GM12878 (cell line): ENCODE data around the gene QSOX2. TPM values are rescaled to one million over a fixed set of nuclear protein-coding genes. Genes with fewer than 3 reads are reported as not detected.

Source experiments
- ATAC-seq: fragments of 200-7000 bp; cut with Tn5 transposase; 3 replicates; pipeline ENCODE4 v1.9.1; 2020; ENCODE audit warnings: mild to moderate bottlenecking, moderate library complexity
- BruUV-seq: library from RNA; stranded (reverse); fragments of 400-500 nt; replicated peaks from 2 replicates; lab custom pipeline; 2021; lab: Mats Ljungman, UMichigan
- CTCF ChIA-PET: fragments of 300-600 bp; sonication (Branson Sonifier 250); formaldehyde crosslinking; extraction: SDS; loops from one replicate; lab custom pipeline; 2021; ENCODE audit warnings: inconsistent platforms; lab: Yijun Ruan, JAX
- POLR2A ChIA-PET: fragments of 350-600 bp; formaldehyde crosslinking; extraction: SDS; loops from one replicate; lab custom pipeline; 2021; ENCODE audit warnings: inconsistent platforms; lab: Charles Lee
- RAD21 ChIA-PET: fragments of 300-600 bp; sonication (Branson Sonifier 250); formaldehyde crosslinking; loops from one replicate; lab custom pipeline; 2023; ENCODE audit warnings: antibody characterized with exemption; ENCODE audit not compliant: unreplicated experiment; lab: Charles Lee
- SMC1A ChIA-PET: fragments of 300-600 bp; sonication (Branson Sonifier 250); formaldehyde crosslinking; loops from one replicate; lab custom pipeline; 2023; ENCODE audit not compliant: unreplicated experiment, uncharacterized antibody; lab: Charles Lee
- DNase-seq: peaks from one replicate; pipeline ENCODE4 v3.0.0-alpha.2; 2011; ENCODE audit warnings: low read depth, low spot score
- FAIRE-seq: peaks from 3 replicates; lab custom pipeline; 2011; peaks lifted over from hg19 to GRCh38; lab: Jason Lieb, UNC
- H2AFZ ChIP-seq: 2 replicates; pipeline ENCODE4 v1.6.0; 2011; ENCODE audit warnings: low read depth, low read length, control low read depth; ENCODE audit not compliant: control insufficient read depth
- H3K27ac ChIP-seq: 2 replicates; pipeline ENCODE4 v1.5.1; 2011; ENCODE audit warnings: control low read depth; ENCODE audit not compliant: control insufficient read depth, insufficient read depth
- H3K27me3 ChIP-seq, 2 experiments: replicated peaks in 1 of 2; 2 replicates each; pipeline versions ENCODE4 v1.6.0 to v1.6.1; 2011; ENCODE audit warnings: low read length in 1 of 2; ENCODE audit not compliant: control insufficient read depth in 2 of 2, insufficient read depth in 2 of 2
- H3K36me3 ChIP-seq, 2 experiments: 2 replicates each; pipeline ENCODE4 v1.5.1; 2011; ENCODE audit warnings: low read length in 1 of 2; ENCODE audit not compliant: control insufficient read depth in 2 of 2, insufficient read depth in 2 of 2
- H3K4me1 ChIP-seq: 2 replicates; pipeline ENCODE4 v1.6.1; 2011; ENCODE audit warnings: mild to moderate bottlenecking, low read length, moderate library complexity, mixed read lengths; ENCODE audit not compliant: control insufficient read depth, insufficient read depth
- H3K4me2 ChIP-seq: 2 replicates; pipeline ENCODE4 v1.6.0; 2011; ENCODE audit warnings: control low read depth; ENCODE audit not compliant: control insufficient read depth, insufficient read depth
- H3K4me3 ChIP-seq: fragments of 200-600 bp; sonication (generic); 2 replicates; pipeline ENCODE4 v1.5.1; 2016
- H3K79me2 ChIP-seq: 2 replicates; pipeline ENCODE4 v1.6.0; 2011; ENCODE audit warnings: low read length; ENCODE audit not compliant: control insufficient read depth, insufficient read depth
- H3K9ac ChIP-seq: 2 replicates; pipeline ENCODE4 v1.8.0; 2011; ENCODE audit warnings: low read length, control low read depth, mixed read lengths; ENCODE audit not compliant: control insufficient read depth, insufficient read depth
- H3K9me3 ChIP-seq: replicated peaks from 3 replicates; pipeline ENCODE4 v1.5.1; 2011; ENCODE audit warnings: mild to moderate bottlenecking, low read length; ENCODE audit not compliant: control insufficient read depth, insufficient read depth
- H4K20me1 ChIP-seq: 2 replicates; pipeline ENCODE4 v1.6.0; 2011; ENCODE audit not compliant: control insufficient read depth, insufficient read depth
- CHD2 ChIP-seq: IDR thresholded peaks from 2 replicates; pipeline ENCODE4 v1.6.1; 2011; ENCODE audit warnings: low read depth, low read length, improper control_type of control experiment, borderline replicate concordance
- CREM ChIP-seq: IDR thresholded peaks from 2 replicates; pipeline ENCODE4 v1.6.1; 2014; ENCODE audit warnings: antibody characterized with exemption, low read depth
- FOS ChIP-seq: IDR thresholded peaks from 3 replicates; pipeline ENCODE4 v1.6.1; 2011; ENCODE audit warnings: borderline replicate concordance; ENCODE audit not compliant: insufficient read length; ENCODE audit errors: extremely low read depth
- JUND ChIP-seq: IDR thresholded peaks from 2 replicates; pipeline ENCODE4 v1.6.1; 2012; ENCODE audit warnings: low read depth, mild to moderate bottlenecking, low read length, improper control_type of control experiment, moderate library complexity
- KAT2A ChIP-seq: conservative IDR thresholded peaks from 2 replicates; pipeline ENCODE4 v1.6.1; 2011; ENCODE audit warnings: low read depth, low read length; ENCODE audit not compliant: control insufficient read depth
- NR2F1 ChIP-seq: fragments of 450-650 bp; conservative IDR thresholded peaks from 2 replicates; pipeline ENCODE4 v1.6.1; 2017; ENCODE audit warnings: mild to moderate bottlenecking
- PAX5 ChIP-seq: IDR thresholded peaks from 2 replicates; pipeline ENCODE4 v1.6.1; 2011; ENCODE audit warnings: low read depth, low read length, borderline replicate concordance
- POU2F2 ChIP-seq: IDR thresholded peaks from 3 replicates; pipeline ENCODE4 v1.6.1; 2011; ENCODE audit warnings: low read depth, mild to moderate bottlenecking, low read length, borderline replicate concordance
- RFX5 ChIP-seq: IDR thresholded peaks from 2 replicates; pipeline ENCODE4 v1.6.1; 2011; ENCODE audit warnings: low read depth, low read length, improper control_type of control experiment
- TAF1 ChIP-seq: IDR thresholded peaks from 2 replicates; pipeline ENCODE4 v1.6.1; 2011; ENCODE audit warnings: mild to moderate bottlenecking, low read depth, low read length, borderline replicate concordance
- USF1 ChIP-seq: IDR thresholded peaks from 2 replicates; pipeline ENCODE4 v1.6.1; 2011; ENCODE audit warnings: borderline replicate concordance, low read depth, mild to moderate bottlenecking, moderate library complexity, mixed read lengths, low read length; ENCODE audit not compliant: insufficient read depth; ENCODE audit errors: extremely low read length
- ZNF207 ChIP-seq: fragments of 450-650 bp; IDR thresholded peaks from 2 replicates; pipeline ENCODE4 v1.6.1; 2014; ENCODE audit warnings: antibody characterized with exemption, mild to moderate bottlenecking, borderline replicate concordance
- WGBS: methylation state at CpG from one replicate; pipeline ENCODE4 v1.1.6; 2016; ENCODE audit warnings: low lambda C conversion rate; ENCODE audit not compliant: insufficient replicate concordance, insufficient coverage; ENCODE audit errors: missing lambda C conversion rate; 5-methylcytosine and 5-hydroxymethylcytosine counted together
- in situ Hi-C: fragments of 300-500 bp; cut with MboI; formaldehyde crosslinking; loops from 9 replicates; pipeline ENCODE4 v1.14.3; 2018; ENCODE audit warnings: mixed read lengths
- intact Hi-C: fragments of 100-400 bp; cut with micrococcal nuclease; formaldehyde crosslinking; loops from one replicate; pipeline ENCODE4 v1.14.2; 2022; ENCODE audit not compliant: unreplicated experiment
- polyA plus RNA-seq, 11 experiments: library from polyadenylated mRNA; depleted of rRNA in 4 of 11; unstranded in 6 of 11; stranded (reverse) in 5 of 11; fragments of >200 nt; fragmentation: Nextera tagmentation in 4 of 11; fragmentation: Illumina TruSeq in 1 of 11; extraction: Ambion mirVana in 4 of 11; extraction: Trizol in 1 of 11; gene quantifications; 1 replicate in 1 of 11; 2 replicates in 10 of 11; pipeline versions ENCODE4 v1.2.1 to v1.2.3, GENCODE V29; 2011 to 2016; ENCODE audit warnings: inconsistent platforms in 2 of 11, missing spikeins in 2 of 11, low read depth in 1 of 11
- total RNA-seq, 4 experiments: library from RNA; depleted of rRNA in 3 of 4; stranded (reverse); fragments of >200 nt in 3 of 4; fragmentation: Illumina TruSeq in 1 of 4; extraction: Trizol in 1 of 4; gene quantifications; 2 replicates each; pipeline versions ENCODE4 v1.2.1 to v1.2.3, GENCODE V29; 2013 to 2021
- TF ChIP-seq, protein P1 (sequence below): IDR thresholded peaks from 2 replicates; pipeline ENCODE4 v1.6.1; 2012; ENCODE audit warnings: mild to moderate bottlenecking, low read depth, low read length

QSOX2 gene
- total and polyA plus RNA-seq, 10 of the 15 experiments (the other 5 are each of a cell fraction or from before 2014, with no cell fraction given), result 0.34 to 16.1 (median 8.2) TPM

DNA sequence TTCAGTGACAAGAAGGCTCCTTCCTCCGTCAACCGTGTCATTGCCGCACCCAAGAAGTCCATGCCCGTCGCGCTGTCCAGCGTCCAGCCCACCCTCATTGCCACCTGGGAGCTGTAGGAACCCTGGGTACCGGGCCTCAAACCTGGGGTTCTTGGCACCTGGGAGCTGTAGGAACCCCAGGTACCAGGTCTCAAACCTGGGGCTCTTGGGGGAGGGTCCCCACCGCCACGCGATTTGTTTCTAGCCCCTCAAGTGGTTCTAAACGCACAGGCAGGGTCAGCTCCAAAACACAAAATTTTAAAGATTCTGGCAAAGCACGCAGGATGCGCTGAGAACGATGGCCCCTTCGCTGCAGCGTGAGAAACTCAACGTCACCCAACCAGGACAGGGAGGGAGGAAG is 58.4 kb downstream of the QSOX2 start:
- Histone ChIP-seq H3K4me1 (no peaks in the 10 kb centered on the region), H3K79me2 (no peaks in the 10 kb centered on the region), H3K9me3 (no peaks in the 10 kb centered on the region), H3K4me2 (no peak overlapping the region), H3K27me3 (no peaks in the 10 kb centered on the region; a peak in 3 of 4 replicates), H3K27ac (no peak overlapping the region), H3K4me3 (no peak overlapping the region), H3K36me3 (no peaks in the 10 kb centered on the region), H4K20me1 (no peaks in the 10 kb centered on the region), H2AFZ (no peak overlapping the region), H3K9ac (no peak overlapping the region)
- intact Hi-C loops (no loop called here), in situ Hi-C loops (no loop called here)
- ChIA-PET SMC1A (no interaction called here), RAD21 (no interaction called here), POLR2A (no interaction called here), CTCF (no interaction called here)
- DNase-seq (no peak), FAIRE-seq (no peak), ATAC-seq (no peak)
- no peak for TF ChIP-seq FOS
- no peak for TF ChIP-seq USF1
- no peak for TF ChIP-seq KAT2A
- WGBS, result 59% methylated on average over 18 of the region's 18 CpGs
- BruUV-seq, result no TSS peak

GRCh38 chr9:136186386-136186785 is 59.2 kb downstream of the QSOX2 start:
- Histone ChIP-seq H3K9ac (no peak overlapping the region), H3K4me2 (no peak overlapping the region), H3K36me3 (no peaks in the 10 kb centered on the region), H2AFZ (no peak overlapping the region), H3K4me3 (no peak overlapping the region), H3K27ac (no peak overlapping the region), H3K27me3 (no peaks in the 10 kb centered on the region; a peak in 3 of 4 replicates), H3K4me1 (no peaks in the 10 kb centered on the region), H3K9me3 (no peaks in the 10 kb centered on the region), H4K20me1 (no peaks in the 10 kb centered on the region), H3K79me2 (no peaks in the 10 kb centered on the region)
- ATAC-seq (no peak), DNase-seq (no peak), FAIRE-seq (no peak)
- intact Hi-C loops, result no loop called here
- ChIA-PET POLR2A (no interaction called here), SMC1A (no interaction called here), CTCF (no interaction called here), RAD21 (no interaction called here)
- 44% methylated on average over 14 of the region's 14 CpGs for WGBS
- in situ Hi-C loops, result no loop called here
- BruUV-seq, result no TSS peak
- TF ChIP-seq, protein P1, sequence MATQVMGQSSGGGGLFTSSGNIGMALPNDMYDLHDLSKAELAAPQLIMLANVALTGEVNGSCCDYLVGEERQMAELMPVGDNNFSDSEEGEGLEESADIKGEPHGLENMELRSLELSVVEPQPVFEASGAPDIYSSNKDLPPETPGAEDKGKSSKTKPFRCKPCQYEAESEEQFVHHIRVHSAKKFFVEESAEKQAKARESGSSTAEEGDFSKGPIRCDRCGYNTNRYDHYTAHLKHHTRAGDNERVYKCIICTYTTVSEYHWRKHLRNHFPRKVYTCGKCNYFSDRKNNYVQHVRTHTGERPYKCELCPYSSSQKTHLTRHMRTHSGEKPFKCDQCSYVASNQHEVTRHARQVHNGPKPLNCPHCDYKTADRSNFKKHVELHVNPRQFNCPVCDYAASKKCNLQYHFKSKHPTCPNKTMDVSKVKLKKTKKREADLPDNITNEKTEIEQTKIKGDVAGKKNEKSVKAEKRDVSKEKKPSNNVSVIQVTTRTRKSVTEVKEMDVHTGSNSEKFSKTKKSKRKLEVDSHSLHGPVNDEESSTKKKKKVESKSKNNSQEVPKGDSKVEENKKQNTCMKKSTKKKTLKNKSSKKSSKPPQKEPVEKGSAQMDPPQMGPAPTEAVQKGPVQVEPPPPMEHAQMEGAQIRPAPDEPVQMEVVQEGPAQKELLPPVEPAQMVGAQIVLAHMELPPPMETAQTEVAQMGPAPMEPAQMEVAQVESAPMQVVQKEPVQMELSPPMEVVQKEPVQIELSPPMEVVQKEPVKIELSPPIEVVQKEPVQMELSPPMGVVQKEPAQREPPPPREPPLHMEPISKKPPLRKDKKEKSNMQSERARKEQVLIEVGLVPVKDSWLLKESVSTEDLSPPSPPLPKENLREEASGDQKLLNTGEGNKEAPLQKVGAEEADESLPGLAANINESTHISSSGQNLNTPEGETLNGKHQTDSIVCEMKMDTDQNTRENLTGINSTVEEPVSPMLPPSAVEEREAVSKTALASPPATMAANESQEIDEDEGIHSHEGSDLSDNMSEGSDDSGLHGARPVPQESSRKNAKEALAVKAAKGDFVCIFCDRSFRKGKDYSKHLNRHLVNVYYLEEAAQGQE, result no peak
- TF ChIP-seq USF1 (no peak), CREM (no peak), PAX5 (no peak), RFX5 (no peak), TAF1 (no peak), POU2F2 (no peak), CHD2 (no peak), ZNF207 (no peak), NR2F1 (no peak), JUND (no peak)
